Endothelial cell (in vitro differentiated cells): ENCODE measurements around the gene FCHSD2. TPM values are rescaled to one million over a fixed set of nuclear protein-coding genes. Genes with fewer than 3 reads are reported as not detected.
A peak's percentile ranks its signal among the peaks of the same experiment; 100 is the strongest.

ENCODE experiments used
- DNase-seq: peaks from one replicate; pipeline ENCODE4 v3.0.0; 2021; ENCODE audit warnings: low spot score
- H3K27ac Mint-ChIP-seq: one replicate; pipeline ENCODE4 v1.8.0; 2021; ENCODE audit warnings: mixed read lengths, inconsistent platforms; ENCODE audit not compliant: unreplicated experiment
- H3K27me3 Mint-ChIP-seq: one replicate; pipeline ENCODE4 v1.8.0; 2021; ENCODE audit warnings: mild to moderate bottlenecking, moderate library complexity, mixed read lengths, inconsistent platforms; ENCODE audit not compliant: unreplicated experiment
- H3K36me3 Mint-ChIP-seq: one replicate; pipeline ENCODE4 v1.8.0; 2021; ENCODE audit warnings: mild to moderate bottlenecking, low read depth, mixed read lengths, inconsistent platforms; ENCODE audit not compliant: unreplicated experiment
- H3K4me1 Mint-ChIP-seq: one replicate; pipeline ENCODE4 v1.8.0; 2021; ENCODE audit warnings: mild to moderate bottlenecking, mixed read lengths, inconsistent platforms; ENCODE audit not compliant: unreplicated experiment
- H3K4me3 Mint-ChIP-seq: one replicate; pipeline ENCODE4 v1.8.0; 2021; ENCODE audit warnings: mild to moderate bottlenecking, mixed read lengths, inconsistent platforms; ENCODE audit not compliant: unreplicated experiment
- H3K9me3 Mint-ChIP-seq: one replicate; pipeline ENCODE4 v1.8.0; 2021; ENCODE audit warnings: mixed read lengths, inconsistent platforms; ENCODE audit not compliant: unreplicated experiment
- total RNA-seq: library from RNA; stranded (reverse); fragmentation: NEBNext Ultra II Directional; extraction: Animal tissue kit (Norgen Biotek cat#: 25700); gene quantifications from one replicate; pipeline ENCODE4 v1.2.1, GENCODE V29; 2021; ENCODE audit not compliant: unreplicated experiment
- TF ChIP-seq, protein P1 (sequence below): fragments of 200-600 bp; sonication (generic); IDR thresholded peaks from one replicate; pipeline ENCODE4 v1.5.0; 2021; ENCODE audit warnings: antibody characterized with exemption; ENCODE audit not compliant: unreplicated experiment

FCHSD2 gene
- total RNA-seq, 1 donor from 2014 or later: 45.3 TPM

GRCh38 chr11:73013021-73013420 is 129.1 kb downstream of the FCHSD2 start:
- peaks cover 15% of the 10 kb centered on the region for H3K36me3 Mint-ChIP-seq
- H3K4me1 Mint-ChIP-seq: peaks cover 18% of the 10 kb centered on the region
- H3K27ac Mint-ChIP-seq: peak overlapping the region; percentile 17
- peak overlapping the region; percentile 1 for H3K4me3 Mint-ChIP-seq
- H3K27me3 Mint-ChIP-seq: no peaks in the 10 kb centered on the region
- DNase-seq: no peak
- peaks cover 5% of the 10 kb centered on the region for H3K9me3 Mint-ChIP-seq
- TF ChIP-seq, protein P1, sequence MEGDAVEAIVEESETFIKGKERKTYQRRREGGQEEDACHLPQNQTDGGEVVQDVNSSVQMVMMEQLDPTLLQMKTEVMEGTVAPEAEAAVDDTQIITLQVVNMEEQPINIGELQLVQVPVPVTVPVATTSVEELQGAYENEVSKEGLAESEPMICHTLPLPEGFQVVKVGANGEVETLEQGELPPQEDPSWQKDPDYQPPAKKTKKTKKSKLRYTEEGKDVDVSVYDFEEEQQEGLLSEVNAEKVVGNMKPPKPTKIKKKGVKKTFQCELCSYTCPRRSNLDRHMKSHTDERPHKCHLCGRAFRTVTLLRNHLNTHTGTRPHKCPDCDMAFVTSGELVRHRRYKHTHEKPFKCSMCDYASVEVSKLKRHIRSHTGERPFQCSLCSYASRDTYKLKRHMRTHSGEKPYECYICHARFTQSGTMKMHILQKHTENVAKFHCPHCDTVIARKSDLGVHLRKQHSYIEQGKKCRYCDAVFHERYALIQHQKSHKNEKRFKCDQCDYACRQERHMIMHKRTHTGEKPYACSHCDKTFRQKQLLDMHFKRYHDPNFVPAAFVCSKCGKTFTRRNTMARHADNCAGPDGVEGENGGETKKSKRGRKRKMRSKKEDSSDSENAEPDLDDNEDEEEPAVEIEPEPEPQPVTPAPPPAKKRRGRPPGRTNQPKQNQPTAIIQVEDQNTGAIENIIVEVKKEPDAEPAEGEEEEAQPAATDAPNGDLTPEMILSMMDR: no peak

GRCh38 chr11:73012121-73012863 is 129.8 kb downstream of the FCHSD2 start:
- no peak overlapping the region for H3K4me3 Mint-ChIP-seq
- H3K9me3 Mint-ChIP-seq: peaks cover 5% of the 10 kb centered on the region
- peaks cover 18% of the 10 kb centered on the region for H3K4me1 Mint-ChIP-seq
- TF ChIP-seq, protein P1: no peak
- no peak for DNase-seq
- no peak overlapping the region for H3K27ac Mint-ChIP-seq
- H3K27me3 Mint-ChIP-seq: no peaks in the 10 kb centered on the region
- H3K36me3 Mint-ChIP-seq: peaks cover 15% of the 10 kb centered on the region

- Mint-ChIP-seq H3K27me3 (no peaks in the 10 kb centered on the region), H3K4me1 (peaks cover 18% of the 10 kb centered on the region), H3K27ac (no peak overlapping the region), H3K9me3 (peaks cover 5% of the 10 kb centered on the region), H3K36me3 (peaks cover 20% of the 10 kb centered on the region), H3K4me3 (no peak overlapping the region)
- DNase-seq: no peak
- TF ChIP-seq, protein P1: no peak
Measured at GRCh38 chr11:73011126-73011817, 130.8 kb downstream of the FCHSD2 start.

DNA sequence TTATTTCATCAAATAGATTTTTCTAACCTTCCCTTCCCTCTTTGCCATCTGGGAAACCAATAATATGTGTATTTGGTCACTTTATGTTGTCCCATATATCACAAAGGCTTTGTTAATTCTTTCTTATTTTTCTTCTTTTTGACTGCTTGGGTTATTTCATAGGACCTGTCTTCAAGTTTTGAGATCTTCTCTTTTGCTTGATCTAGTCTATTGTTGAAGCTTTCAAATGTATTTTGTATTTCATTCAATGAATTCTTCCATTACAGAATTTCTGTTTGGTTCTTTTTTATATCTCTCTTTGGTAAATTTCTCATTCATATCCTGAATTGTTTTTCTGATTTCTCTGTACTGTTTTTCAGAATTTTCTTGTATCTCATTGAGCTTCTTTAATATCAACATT is 132.1 kb downstream of the FCHSD2 start:
- H3K9me3 Mint-ChIP-seq: peaks cover 5% of the 10 kb centered on the region
- no peak for DNase-seq
- peaks cover 2% of the 10 kb centered on the region for H3K27me3 Mint-ChIP-seq
- no peak overlapping the region for H3K27ac Mint-ChIP-seq
- peaks cover 18% of the 10 kb centered on the region for H3K4me1 Mint-ChIP-seq
- no peak overlapping the region for H3K4me3 Mint-ChIP-seq
- H3K36me3 Mint-ChIP-seq: peaks cover 22% of the 10 kb centered on the region
- TF ChIP-seq, protein P1: no peak

DNA sequence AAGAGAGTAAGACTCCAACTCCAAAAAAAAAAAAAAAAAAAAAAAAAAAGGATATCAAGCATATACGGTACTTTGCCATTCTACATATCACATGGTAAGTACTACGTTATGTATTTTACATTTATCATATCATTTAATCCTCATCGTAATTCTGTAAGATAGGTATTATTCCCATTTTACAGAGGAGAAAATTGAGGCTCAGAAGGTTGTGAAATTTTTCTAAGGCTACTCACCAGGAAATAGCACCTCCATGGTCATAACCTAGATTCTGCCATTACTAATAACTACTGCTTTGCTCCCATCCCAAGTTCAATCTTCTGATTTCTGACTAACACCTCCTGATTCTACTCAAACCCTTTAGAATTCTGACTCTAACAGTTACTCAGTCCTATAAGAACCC is 138.0 kb downstream of the FCHSD2 start:
- H3K27ac Mint-ChIP-seq: no peak overlapping the region
- H3K4me3 Mint-ChIP-seq: no peak overlapping the region
- no peak for DNase-seq
- no peaks in the 10 kb centered on the region for H3K9me3 Mint-ChIP-seq
- TF ChIP-seq, protein P1: no peak
- H3K27me3 Mint-ChIP-seq: peaks cover 5% of the 10 kb centered on the region
- H3K4me1 Mint-ChIP-seq: no peaks in the 10 kb centered on the region
- H3K36me3 Mint-ChIP-seq: peaks cover 10% of the 10 kb centered on the region
